Smooth muscle cell (in vitro differentiated cells): ENCODE data around the gene NHSL1. TPM values are rescaled to one million over a fixed set of nuclear protein-coding genes. Genes with fewer than 3 reads are reported as not detected.
"Not testable (repeated sequence)": the region's sequence is repeated elsewhere in the genome, so short reads cannot be mapped to it uniquely, and the experiment has no call there.

Experiments used
- DNase-seq: peaks from one replicate; lab custom pipeline; 2025; ENCODE audit not compliant: unreplicated experiment; lab: John Stamatoyannopoulos, UW
- H2AFZ ChIP-seq: fragments of 200-600 bp; sonication (generic); 2 replicates; pipeline ENCODE4 v1.6.0; 2016; ENCODE audit warnings: antibody characterized with exemption, low read depth, mild to moderate bottlenecking
- H3F3A ChIP-seq: fragments of 200-600 bp; sonication (generic); 2 replicates; pipeline ENCODE4 v1.6.0; 2017; ENCODE audit warnings: antibody characterized with exemption, low read depth
- H3K27ac ChIP-seq: fragments of 200-600 bp; sonication (generic); 2 replicates; pipeline ENCODE4 v1.5.1; 2016; ENCODE audit warnings: low read depth, mild to moderate bottlenecking
- H3K27me3 ChIP-seq: fragments of 200-600 bp; sonication (generic); 2 replicates; pipeline ENCODE4 v1.6.1; 2016; ENCODE audit warnings: low read depth, mild to moderate bottlenecking
- H3K36me3 ChIP-seq: fragments of 200-600 bp; sonication (generic); 2 replicates; pipeline ENCODE4 v1.5.1; 2016; ENCODE audit warnings: low read depth
- H3K4me1 ChIP-seq: fragments of 200-600 bp; sonication (generic); 2 replicates; pipeline ENCODE4 v1.5.1; 2016; ENCODE audit warnings: low read depth
- H3K4me2 ChIP-seq: fragments of 200-600 bp; sonication (generic); 2 replicates; pipeline ENCODE4 v1.6.0; 2016; ENCODE audit warnings: mild to moderate bottlenecking
- H3K4me3 ChIP-seq: fragments of 200-600 bp; sonication (generic); 2 replicates; pipeline ENCODE4 v1.5.1; 2016; ENCODE audit warnings: mild to moderate bottlenecking
- H3K79me2 ChIP-seq: fragments of 200-600 bp; sonication (generic); 2 replicates; pipeline ENCODE4 v1.6.0; 2016; ENCODE audit warnings: low read depth, mild to moderate bottlenecking
- H3K9ac ChIP-seq: fragments of 200-600 bp; sonication (generic); 2 replicates; pipeline ENCODE4 v1.6.0; 2016; ENCODE audit warnings: low read depth
- H3K9me3 ChIP-seq: fragments of 200-600 bp; sonication (generic); replicated peaks from 2 replicates; pipeline ENCODE4 v1.5.1; 2016; ENCODE audit warnings: low read depth
- H4K20me1 ChIP-seq: fragments of 200-600 bp; sonication (generic); 2 replicates; pipeline ENCODE4 v1.6.0; 2016; ENCODE audit warnings: low read depth
- WGBS: methylation state at CpG from one replicate; pipeline ENCODE4 v1.1.7; 2016; ENCODE audit warnings: low lambda C conversion rate; 5-methylcytosine and 5-hydroxymethylcytosine counted together
- polyA plus RNA-seq: library from polyadenylated mRNA; unstranded; fragments of >200 nt; fragmentation: Nextera tagmentation; extraction: Ambion mirVana; gene quantifications from 2 replicates; pipeline ENCODE4 v1.2.1, GENCODE V29; 2016
- total RNA-seq: library from RNA; depleted of rRNA; stranded (reverse); fragments of >200 nt; gene quantifications from 2 replicates; pipeline ENCODE4 v1.2.3, GENCODE V29; 2014
- TF ChIP-seq, protein P1 (sequence below): fragments of 200-600 bp; sonication (generic); IDR thresholded peaks from 2 replicates; pipeline ENCODE4 v1.5.1; 2017; ENCODE audit warnings: borderline replicate concordance, mild to moderate bottlenecking, antibody characterized with exemption; ENCODE audit not compliant: insufficient read depth, poor library complexity, severe bottlenecking

NHSL1 gene
- total and polyA plus RNA-seq, 2 experiments from 2014 or later: 6.6 to 7.2 TPM

DNA sequence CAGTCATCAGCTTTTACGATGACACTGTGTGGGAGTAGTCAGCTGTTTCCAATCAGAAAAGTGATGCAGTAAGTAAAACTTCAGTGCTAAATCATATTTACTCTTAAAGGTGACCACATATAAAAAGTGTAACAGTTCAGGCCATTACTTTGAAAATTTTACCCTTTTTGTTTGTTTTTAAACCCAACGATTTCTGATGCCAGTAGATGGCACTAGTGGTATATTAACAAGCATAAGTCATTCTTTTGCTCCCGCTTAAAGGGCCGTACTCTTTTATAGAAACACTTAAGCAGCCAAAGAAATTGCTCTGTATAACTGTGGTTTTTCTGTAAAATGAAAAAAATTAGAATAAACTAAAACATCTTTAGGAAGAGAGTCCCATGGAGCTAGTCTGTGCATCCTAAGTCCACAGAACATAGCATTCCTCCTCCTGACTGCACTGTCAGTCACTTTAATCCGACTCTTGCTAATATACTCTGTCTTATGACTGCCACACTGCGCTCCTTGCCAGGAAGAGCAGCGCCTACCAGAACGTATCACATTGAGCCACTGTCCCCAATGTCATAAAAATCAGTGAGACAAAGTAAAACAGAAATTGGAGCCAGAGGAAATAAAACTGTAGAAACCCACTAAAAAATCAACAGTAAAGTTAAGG lies 70.2 kb downstream of the NHSL1 start:
- H3K4me2 ChIP-seq: no peak overlapping the region
- no peak overlapping the region for H3K9ac ChIP-seq
- no peak overlapping the region for H3K4me3 ChIP-seq
- H3F3A ChIP-seq: no peaks in the 10 kb centered on the region
- H3K79me2 ChIP-seq: no peaks in the 10 kb centered on the region
- H3K27me3 ChIP-seq: no peaks in the 10 kb centered on the region
- H4K20me1 ChIP-seq: no peaks in the 10 kb centered on the region
- H2AFZ ChIP-seq: no peak overlapping the region
- DNase-seq: no peak
- WGBS: 64% methylated on average over 8 of the region's 8 CpGs
- no peaks in the 10 kb centered on the region for H3K4me1 ChIP-seq
- TF ChIP-seq, protein P1, sequence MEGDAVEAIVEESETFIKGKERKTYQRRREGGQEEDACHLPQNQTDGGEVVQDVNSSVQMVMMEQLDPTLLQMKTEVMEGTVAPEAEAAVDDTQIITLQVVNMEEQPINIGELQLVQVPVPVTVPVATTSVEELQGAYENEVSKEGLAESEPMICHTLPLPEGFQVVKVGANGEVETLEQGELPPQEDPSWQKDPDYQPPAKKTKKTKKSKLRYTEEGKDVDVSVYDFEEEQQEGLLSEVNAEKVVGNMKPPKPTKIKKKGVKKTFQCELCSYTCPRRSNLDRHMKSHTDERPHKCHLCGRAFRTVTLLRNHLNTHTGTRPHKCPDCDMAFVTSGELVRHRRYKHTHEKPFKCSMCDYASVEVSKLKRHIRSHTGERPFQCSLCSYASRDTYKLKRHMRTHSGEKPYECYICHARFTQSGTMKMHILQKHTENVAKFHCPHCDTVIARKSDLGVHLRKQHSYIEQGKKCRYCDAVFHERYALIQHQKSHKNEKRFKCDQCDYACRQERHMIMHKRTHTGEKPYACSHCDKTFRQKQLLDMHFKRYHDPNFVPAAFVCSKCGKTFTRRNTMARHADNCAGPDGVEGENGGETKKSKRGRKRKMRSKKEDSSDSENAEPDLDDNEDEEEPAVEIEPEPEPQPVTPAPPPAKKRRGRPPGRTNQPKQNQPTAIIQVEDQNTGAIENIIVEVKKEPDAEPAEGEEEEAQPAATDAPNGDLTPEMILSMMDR: peak; percentile 61
- no peak overlapping the region for H3K27ac ChIP-seq
- no peaks in the 10 kb centered on the region for H3K36me3 ChIP-seq
- no peaks in the 10 kb centered on the region for H3K9me3 ChIP-seq

DNA sequence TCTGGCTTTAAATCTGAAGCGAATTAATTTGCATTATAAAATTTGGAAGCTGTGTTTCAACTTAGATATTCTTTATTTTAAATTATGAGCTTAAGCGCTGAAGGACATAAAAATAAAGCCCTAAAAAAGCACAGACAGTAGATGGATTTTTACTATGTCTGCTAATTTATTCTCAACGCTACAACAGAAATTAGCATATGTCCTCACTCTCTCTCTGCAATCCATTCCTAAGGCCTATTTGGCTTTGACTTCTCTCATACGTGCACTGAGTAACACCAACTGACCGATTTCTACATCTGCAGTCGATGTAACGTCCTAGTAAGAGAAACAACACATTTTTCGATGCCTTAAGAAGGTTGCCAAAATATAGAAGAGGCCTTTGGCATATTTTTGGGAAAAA lies 71.6 kb downstream of the NHSL1 start:
- no peaks in the 10 kb centered on the region for H3K79me2 ChIP-seq
- DNase-seq: no peak
- H3F3A ChIP-seq: no peaks in the 10 kb centered on the region
- no peaks in the 10 kb centered on the region for H3K4me1 ChIP-seq
- no peak overlapping the region for H3K4me3 ChIP-seq
- H3K27ac ChIP-seq: no peak overlapping the region
- 96% methylated on average over 8 of the region's 8 CpGs for WGBS
- H3K4me2 ChIP-seq: no peak overlapping the region
- H3K27me3 ChIP-seq: no peaks in the 10 kb centered on the region
- H3K9ac ChIP-seq: no peak overlapping the region
- H3K9me3 ChIP-seq: no peaks in the 10 kb centered on the region
- H2AFZ ChIP-seq: no peak overlapping the region
- TF ChIP-seq, protein P1: no peak
- no peaks in the 10 kb centered on the region for H3K36me3 ChIP-seq
- H4K20me1 ChIP-seq: no peaks in the 10 kb centered on the region

GRCh38 chr6:138426500-138427123 lies 72.7 kb downstream of the NHSL1 start:
- Histone ChIP-seq H3K9me3 (no peaks in the 10 kb centered on the region), H2AFZ (no peak overlapping the region), H3K4me2 (no peak overlapping the region), H3K9ac (no peak overlapping the region), H3K4me3 (no peak overlapping the region), H3K79me2 (no peaks in the 10 kb centered on the region), H4K20me1 (no peaks in the 10 kb centered on the region), H3F3A (no peaks in the 10 kb centered on the region), H3K27me3 (no peaks in the 10 kb centered on the region), H3K27ac (no peak overlapping the region), H3K4me1 (no peaks in the 10 kb centered on the region), H3K36me3 (peaks cover 5% of the 10 kb centered on the region)
- WGBS: 91% methylated on average over 5 of the region's 5 CpGs
- TF ChIP-seq, protein P1: no peak
- no peak for DNase-seq

DNA sequence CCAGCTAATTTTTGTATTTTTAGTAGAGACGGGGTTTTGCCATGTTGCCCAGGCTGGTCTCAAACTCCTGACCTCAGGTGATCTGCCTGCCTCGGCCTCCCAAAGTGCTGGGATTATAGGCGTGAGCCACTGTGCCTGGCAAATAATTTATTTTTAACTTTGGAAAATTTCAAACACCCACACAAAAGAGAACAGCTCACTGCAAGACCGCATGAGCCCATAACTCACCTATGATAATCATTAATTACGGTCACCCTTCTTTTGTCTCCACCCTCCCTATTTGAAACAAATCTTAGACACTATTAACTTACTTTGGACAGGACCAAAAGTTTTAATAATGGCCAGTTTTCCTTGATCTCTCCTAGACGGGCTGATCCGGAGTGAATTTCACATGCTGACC lies 74.0 kb downstream of the NHSL1 start:
- not testable (repeated sequence) for H3K79me2 ChIP-seq, H2AFZ ChIP-seq, H3K36me3 ChIP-seq, H3K27ac ChIP-seq, H3F3A ChIP-seq, H3K9ac ChIP-seq, H4K20me1 ChIP-seq, H3K4me2 ChIP-seq, H3K9me3 ChIP-seq, H3K4me1 ChIP-seq, DNase-seq, H3K4me3 ChIP-seq, H3K27me3 ChIP-seq
- WGBS: 94% methylated on average over 7 of the region's 7 CpGs
